HepG2 (cell line): ENCODE data around the gene GLO1. TPM values are rescaled to one million over a fixed set of nuclear protein-coding genes. Genes with fewer than 3 reads are reported as not detected.

Experiments
- CEBPG ChIP-seq: IDR thresholded peaks from 2 replicates; pipeline ENCODE4 v1.6.1; 2016
- EP300 ChIP-seq, 3 experiments: sonication (generic) in 1 of 3; formaldehyde crosslinking in 1 of 3; IDR thresholded peaks; 2 replicates each; pipeline versions ENCODE4 v1.5.1 to v1.6.1; 2011 to 2020; ENCODE audit warnings: low read depth in 2 of 3, low read length in 2 of 3, borderline replicate concordance in 1 of 3, improper control_type of control experiment in 1 of 3, mild to moderate bottlenecking in 1 of 3, missing genetic modification reagents in 1 of 3, moderate library complexity in 1 of 3
- FOSL1 ChIP-seq: sonication (generic); formaldehyde crosslinking; IDR thresholded peaks from 2 replicates; pipeline ENCODE4 v1.9.0; 2021; ENCODE audit warnings: missing genetic modification reagents, borderline replicate concordance
- FOSL2 ChIP-seq: sonication (generic); formaldehyde crosslinking; IDR thresholded peaks from 2 replicates; pipeline ENCODE4 v1.4.0; 2020; ENCODE audit warnings: missing genetic modification reagents
- GABPB1 ChIP-seq: IDR thresholded peaks from 2 replicates; pipeline ENCODE4 v1.6.1; 2016; ENCODE audit warnings: mild to moderate bottlenecking, missing genetic modification reagents, moderate library complexity, missing compliant biosample characterization
- HNRNPK ChIP-seq: fragments of 200-400 bp; formaldehyde crosslinking; IDR thresholded peaks from 2 replicates; pipeline ENCODE4 v1.6.1; 2018; ENCODE audit warnings: low read length, low read depth, moderate library complexity, mild to moderate bottlenecking; ENCODE audit not compliant: poor library complexity, severe bottlenecking
- HNRNPUL1 ChIP-seq: fragments of 200-400 bp; formaldehyde crosslinking; IDR thresholded peaks from 2 replicates; pipeline ENCODE4 v1.6.1; 2017; ENCODE audit warnings: low read depth, mild to moderate bottlenecking, low read length, moderate library complexity
- KAT8 ChIP-seq: IDR thresholded peaks from 2 replicates; pipeline ENCODE4 v1.6.1; 2016; ENCODE audit warnings: missing genetic modification reagents, missing compliant biosample characterization
- MTA1 ChIP-seq: sonication (generic); formaldehyde crosslinking; IDR thresholded peaks from 2 replicates; pipeline ENCODE4 v1.4.0; 2020; ENCODE audit warnings: missing genetic modification reagents, mild to moderate bottlenecking, borderline replicate concordance
- MXI1 ChIP-seq: IDR thresholded peaks from 3 replicates; pipeline ENCODE4 v1.6.1; 2012; ENCODE audit warnings: low read depth, low read length, inconsistent platforms, borderline replicate concordance
- REL ChIP-seq: sonication (generic); formaldehyde crosslinking; conservative IDR thresholded peaks from 2 replicates; pipeline ENCODE4 v1.8.0; 2022; ENCODE audit warnings: mild to moderate bottlenecking, missing genetic modification reagents, moderate library complexity
- SMARCC2 ChIP-seq: fragments of 450-650 bp; IDR thresholded peaks from 2 replicates; pipeline ENCODE4 v1.6.1; 2017; ENCODE audit warnings: antibody characterized with exemption, mild to moderate bottlenecking
- ZFP36 ChIP-seq: fragments of 150-350 bp; IDR thresholded peaks from 2 replicates; pipeline ENCODE4 v1.6.1; 2018; ENCODE audit warnings: borderline replicate concordance, low read length, low read depth; ENCODE audit not compliant: partially characterized antibody
- ZNF543 ChIP-seq: sonication (generic); formaldehyde crosslinking; IDR thresholded peaks from 2 replicates; pipeline ENCODE4 v1.4.0; 2020; ENCODE audit warnings: mild to moderate bottlenecking, missing genetic modification reagents
- ZNF709 ChIP-seq: sonication (generic); formaldehyde crosslinking; IDR thresholded peaks from 2 replicates; pipeline ENCODE4 v1.5.0; 2020; ENCODE audit warnings: mild to moderate bottlenecking, missing genetic modification reagents
- ZNF720 ChIP-seq: sonication (generic); formaldehyde crosslinking; IDR thresholded peaks from 2 replicates; pipeline ENCODE4 v1.4.0; 2020; ENCODE audit warnings: missing genetic modification reagents
- ZNF839 ChIP-seq: sonication (generic); formaldehyde crosslinking; IDR thresholded peaks from 2 replicates; pipeline ENCODE4 v1.4.0; 2020; ENCODE audit warnings: missing genetic modification reagents, mild to moderate bottlenecking, borderline replicate concordance
- ZNF883 ChIP-seq: sonication (generic); formaldehyde crosslinking; IDR thresholded peaks from 2 replicates; pipeline ENCODE4 v1.5.1; 2020; ENCODE audit warnings: mild to moderate bottlenecking, missing genetic modification reagents; ENCODE audit errors: not compliant biosample characterization
- polyA plus RNA-seq, 8 experiments: library from polyadenylated mRNA; depleted of rRNA in 3 of 8; stranded (reverse) in 7 of 8; unstranded in 1 of 8; fragments of >200 nt; fragmentation: Illumina TruSeq in 4 of 8; extraction: Trizol in 4 of 8; gene quantifications; 2 replicates each; pipeline versions ENCODE4 v1.2.1 to v1.2.3, GENCODE V29; 2011 to 2016; ENCODE audit warnings: low read depth in 4 of 8, missing spikeins in 1 of 8, mixed read lengths in 1 of 8; ENCODE audit not compliant: insufficient read depth in 1 of 8
- total RNA-seq, 5 experiments: library from RNA; depleted of rRNA; stranded (reverse); fragments of >200 nt; fragmentation: Illumina TruSeq; extraction: Trizol; gene quantifications; 2 replicates each; pipeline ENCODE4 v1.2.3, GENCODE V29; 2016; ENCODE audit warnings: low read depth in 1 of 5
- TF ChIP-seq, protein P1 (sequence below): sonication (generic); formaldehyde crosslinking; IDR thresholded peaks from 2 replicates; pipeline ENCODE4 v1.4.0; 2020; ENCODE audit warnings: missing genetic modification reagents
- TF ChIP-seq, protein P2 (sequence below): sonication (generic); formaldehyde crosslinking; IDR thresholded peaks from 2 replicates; pipeline ENCODE4 v1.5.0; 2020; ENCODE audit warnings: mild to moderate bottlenecking, missing genetic modification reagents, moderate library complexity
- TF ChIP-seq, protein P3 (sequence below): sonication (generic); formaldehyde crosslinking; IDR thresholded peaks from 2 replicates; pipeline ENCODE4 v1.9.0; 2021; ENCODE audit warnings: missing genetic modification reagents, mild to moderate bottlenecking, borderline replicate concordance
- TF ChIP-seq, protein P4 (sequence below): sonication (generic); formaldehyde crosslinking; IDR thresholded peaks from 2 replicates; pipeline ENCODE4 v1.4.0; 2020; ENCODE audit warnings: missing genetic modification reagents

The GLO1 gene
- total and polyA plus RNA-seq, 2 of the 13 experiments (the other 11 are each of a cell fraction or from before 2014, with no cell fraction given), result 77.1 to 177 TPM

DNA sequence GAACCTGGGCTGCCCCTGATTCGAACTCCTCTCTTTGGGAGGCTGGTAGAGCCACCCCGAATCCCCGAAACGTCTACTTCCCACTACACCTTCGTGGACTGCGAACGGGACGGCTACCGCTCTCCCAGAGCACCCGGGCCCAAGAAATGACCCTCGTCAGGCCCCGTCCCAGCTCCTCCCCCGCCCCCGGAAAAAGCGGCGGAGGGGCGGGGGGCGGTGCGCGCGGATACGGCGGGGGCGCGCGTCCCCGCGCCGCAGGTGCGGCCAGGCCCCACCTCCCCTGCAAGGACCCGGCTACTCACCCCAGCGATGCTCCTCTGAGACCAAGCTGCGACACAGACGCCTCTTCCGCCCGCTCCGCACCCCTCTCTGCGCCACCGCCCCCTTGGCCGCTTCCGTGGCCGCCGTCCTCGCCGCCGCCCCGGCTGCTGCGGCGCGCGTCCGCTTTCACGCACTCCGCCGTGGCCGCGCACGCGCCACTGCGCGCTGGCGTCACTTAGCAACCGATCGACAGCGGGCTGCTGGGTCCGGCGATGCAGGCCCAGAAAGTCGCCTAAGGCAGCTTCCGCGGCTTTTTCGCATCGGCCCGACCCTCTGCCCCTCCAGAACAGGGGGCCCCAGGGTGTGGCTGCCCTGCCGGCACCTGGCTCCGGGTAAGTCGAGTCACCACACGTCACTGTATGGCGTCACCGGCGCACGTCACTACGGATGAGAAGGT lies 63.3 kb downstream of the GLO1 start, which contains the start of gene BTBD9 (continued):
- TF ChIP-seq ZNF543 (CRISPR knock-in tag) (peak; percentile 68; the same call in 1 of the 2 replicates), ZNF883 (CRISPR knock-in tag) (peak; percentile 82), FOSL1 (CRISPR knock-in tag) (no peak), GABPB1 (CRISPR knock-in tag) (peak; percentile 84), HNRNPK (peak; percentile 80), CEBPG (CRISPR knock-in tag) (no peak), HNRNPUL1 (no peak), ZNF839 (CRISPR knock-in tag) (no peak; the same call in 1 of the 2 replicates), KAT8 (CRISPR knock-in tag) (no peak), FOSL2 (CRISPR knock-in tag) (no peak), ZFP36 (no peak), REL (CRISPR knock-in tag) (no peak), EP300 (IDR thresholded peaks at IDR 0.05; ENCODE audit: low read depth in 2 of 2, low read length in 2 of 2) (no peak), EP300 (CRISPR knock-in tag; IDR thresholded peaks at IDR 0.05; ENCODE audit: borderline replicate concordance) (no peak), ZNF720 (CRISPR knock-in tag) (no peak), MTA1 (CRISPR knock-in tag) (peak; percentile 72; the same call in 1 of the 2 replicates), SMARCC2 (no peak), ZNF709 (CRISPR knock-in tag) (peak; percentile 60), MXI1 (peak; percentile 74; the same call in 2 of the 3 replicates)
- TF ChIP-seq, protein P1, sequence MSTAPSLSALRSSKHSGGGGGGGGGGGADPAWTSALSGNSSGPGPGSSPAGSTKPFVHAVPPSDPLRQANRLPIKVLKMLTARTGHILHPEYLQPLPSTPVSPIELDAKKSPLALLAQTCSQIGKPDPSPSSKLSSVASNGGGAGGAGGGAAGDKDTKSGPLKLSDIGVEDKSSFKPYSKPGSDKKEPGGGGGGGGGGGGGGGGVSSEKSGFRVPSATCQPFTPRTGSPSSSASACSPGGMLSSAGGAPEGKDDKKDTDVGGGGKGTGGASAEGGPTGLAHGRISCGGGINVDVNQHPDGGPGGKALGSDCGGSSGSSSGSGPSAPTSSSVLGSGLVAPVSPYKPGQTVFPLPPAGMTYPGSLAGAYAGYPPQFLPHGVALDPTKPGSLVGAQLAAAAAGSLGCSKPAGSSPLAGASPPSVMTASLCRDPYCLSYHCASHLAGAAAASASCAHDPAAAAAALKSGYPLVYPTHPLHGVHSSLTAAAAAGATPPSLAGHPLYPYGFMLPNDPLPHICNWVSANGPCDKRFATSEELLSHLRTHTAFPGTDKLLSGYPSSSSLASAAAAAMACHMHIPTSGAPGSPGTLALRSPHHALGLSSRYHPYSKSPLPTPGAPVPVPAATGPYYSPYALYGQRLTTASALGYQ (CRISPR knock-in tag), result no peak
- TF ChIP-seq, protein P2, sequence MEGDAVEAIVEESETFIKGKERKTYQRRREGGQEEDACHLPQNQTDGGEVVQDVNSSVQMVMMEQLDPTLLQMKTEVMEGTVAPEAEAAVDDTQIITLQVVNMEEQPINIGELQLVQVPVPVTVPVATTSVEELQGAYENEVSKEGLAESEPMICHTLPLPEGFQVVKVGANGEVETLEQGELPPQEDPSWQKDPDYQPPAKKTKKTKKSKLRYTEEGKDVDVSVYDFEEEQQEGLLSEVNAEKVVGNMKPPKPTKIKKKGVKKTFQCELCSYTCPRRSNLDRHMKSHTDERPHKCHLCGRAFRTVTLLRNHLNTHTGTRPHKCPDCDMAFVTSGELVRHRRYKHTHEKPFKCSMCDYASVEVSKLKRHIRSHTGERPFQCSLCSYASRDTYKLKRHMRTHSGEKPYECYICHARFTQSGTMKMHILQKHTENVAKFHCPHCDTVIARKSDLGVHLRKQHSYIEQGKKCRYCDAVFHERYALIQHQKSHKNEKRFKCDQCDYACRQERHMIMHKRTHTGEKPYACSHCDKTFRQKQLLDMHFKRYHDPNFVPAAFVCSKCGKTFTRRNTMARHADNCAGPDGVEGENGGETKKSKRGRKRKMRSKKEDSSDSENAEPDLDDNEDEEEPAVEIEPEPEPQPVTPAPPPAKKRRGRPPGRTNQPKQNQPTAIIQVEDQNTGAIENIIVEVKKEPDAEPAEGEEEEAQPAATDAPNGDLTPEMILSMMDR (CRISPR knock-in tag), result no peak
- TF ChIP-seq, protein P3, sequence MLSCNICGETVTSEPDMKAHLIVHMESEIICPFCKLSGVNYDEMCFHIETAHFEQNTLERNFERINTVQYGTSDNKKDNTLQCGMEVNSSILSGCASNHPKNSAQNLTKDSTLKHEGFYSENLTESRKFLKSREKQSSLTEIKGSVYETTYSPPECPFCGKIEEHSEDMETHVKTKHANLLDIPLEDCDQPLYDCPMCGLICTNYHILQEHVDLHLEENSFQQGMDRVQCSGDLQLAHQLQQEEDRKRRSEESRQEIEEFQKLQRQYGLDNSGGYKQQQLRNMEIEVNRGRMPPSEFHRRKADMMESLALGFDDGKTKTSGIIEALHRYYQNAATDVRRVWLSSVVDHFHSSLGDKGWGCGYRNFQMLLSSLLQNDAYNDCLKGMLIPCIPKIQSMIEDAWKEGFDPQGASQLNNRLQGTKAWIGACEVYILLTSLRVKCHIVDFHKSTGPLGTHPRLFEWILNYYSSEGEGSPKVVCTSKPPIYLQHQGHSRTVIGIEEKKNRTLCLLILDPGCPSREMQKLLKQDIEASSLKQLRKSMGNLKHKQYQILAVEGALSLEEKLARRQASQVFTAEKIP (CRISPR knock-in tag), result 0 out of 2 replicates have a peak, but pooled peaks have one; percentile 63
- TF ChIP-seq, protein P4, sequence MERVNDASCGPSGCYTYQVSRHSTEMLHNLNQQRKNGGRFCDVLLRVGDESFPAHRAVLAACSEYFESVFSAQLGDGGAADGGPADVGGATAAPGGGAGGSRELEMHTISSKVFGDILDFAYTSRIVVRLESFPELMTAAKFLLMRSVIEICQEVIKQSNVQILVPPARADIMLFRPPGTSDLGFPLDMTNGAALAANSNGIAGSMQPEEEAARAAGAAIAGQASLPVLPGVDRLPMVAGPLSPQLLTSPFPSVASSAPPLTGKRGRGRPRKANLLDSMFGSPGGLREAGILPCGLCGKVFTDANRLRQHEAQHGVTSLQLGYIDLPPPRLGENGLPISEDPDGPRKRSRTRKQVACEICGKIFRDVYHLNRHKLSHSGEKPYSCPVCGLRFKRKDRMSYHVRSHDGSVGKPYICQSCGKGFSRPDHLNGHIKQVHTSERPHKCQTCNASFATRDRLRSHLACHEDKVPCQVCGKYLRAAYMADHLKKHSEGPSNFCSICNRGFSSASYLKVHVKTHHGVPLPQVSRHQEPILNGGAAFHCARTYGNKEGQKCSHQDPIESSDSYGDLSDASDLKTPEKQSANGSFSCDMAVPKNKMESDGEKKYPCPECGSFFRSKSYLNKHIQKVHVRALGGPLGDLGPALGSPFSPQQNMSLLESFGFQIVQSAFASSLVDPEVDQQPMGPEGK (CRISPR knock-in tag), result peak; percentile 76
